GM18867 (cell line): ENCODE results near the gene TRIB2.
A peak's percentile ranks its signal among the peaks of the same experiment; 100 is the strongest.
"Not testable (repeated sequence)": the region's sequence is repeated elsewhere in the genome, so short reads cannot be mapped to it uniquely, and the experiment has no call there.

Experiments used
- ATAC-seq: cut with Tn5 transposase; IDR thresholded peaks from one replicate; pipeline ENCODE4 v1.9.1; 2021; ENCODE audit warnings: mild to moderate bottlenecking, moderate library complexity; ENCODE audit not compliant: unreplicated experiment

Gene TRIB2

DNA sequence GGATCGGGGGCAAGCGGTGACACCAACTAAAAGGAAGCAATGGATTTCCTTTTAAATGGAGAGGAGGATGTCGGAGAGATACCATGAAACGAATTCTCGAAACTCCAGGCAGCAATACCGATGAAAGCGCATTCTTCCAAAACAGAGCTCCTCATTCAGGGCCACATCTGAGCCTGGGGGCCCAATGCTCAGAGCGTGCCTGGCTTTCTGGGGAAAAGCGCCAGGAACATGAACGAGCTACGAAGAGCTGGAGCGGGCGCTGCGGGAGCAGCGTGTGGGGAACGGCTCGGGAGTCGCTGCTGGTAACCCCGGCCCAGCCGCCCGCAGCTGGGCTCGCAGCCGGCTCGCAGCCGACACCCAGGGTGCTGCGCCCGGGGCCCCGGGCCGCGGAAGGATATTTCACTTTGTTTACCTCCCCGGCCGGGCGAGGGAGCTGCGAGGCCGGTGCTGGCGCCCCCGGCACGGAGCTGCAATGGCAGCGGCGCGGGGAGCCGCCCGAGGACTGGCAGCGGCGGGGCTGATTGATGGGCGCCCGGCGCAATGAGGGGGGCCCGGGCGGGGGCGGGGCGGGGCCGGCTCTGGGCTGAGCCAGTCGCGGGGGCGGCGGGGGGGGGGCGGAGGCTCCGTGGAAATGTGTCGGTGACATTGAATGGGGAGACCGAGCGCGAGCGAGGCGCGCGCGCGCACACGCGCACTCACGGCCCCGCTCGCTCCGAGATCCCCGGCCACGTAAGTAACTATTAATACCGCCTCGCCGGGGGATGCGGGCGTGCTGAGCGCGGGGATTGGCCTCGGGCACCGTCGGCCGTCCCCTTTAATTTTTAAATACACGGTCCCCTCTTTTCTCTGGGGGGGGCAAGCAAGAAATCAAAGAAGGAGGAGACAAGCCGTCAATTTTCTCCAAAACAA, at the start of gene TRIB2:
Gene TRIB2, plus strand, starts transcription at position 655 of the 909 bp plus-strand sequence. CDS start 1,372 bp downstream, outside the sequence.
- peak; percentile 80 for ATAC-seq

DNA sequence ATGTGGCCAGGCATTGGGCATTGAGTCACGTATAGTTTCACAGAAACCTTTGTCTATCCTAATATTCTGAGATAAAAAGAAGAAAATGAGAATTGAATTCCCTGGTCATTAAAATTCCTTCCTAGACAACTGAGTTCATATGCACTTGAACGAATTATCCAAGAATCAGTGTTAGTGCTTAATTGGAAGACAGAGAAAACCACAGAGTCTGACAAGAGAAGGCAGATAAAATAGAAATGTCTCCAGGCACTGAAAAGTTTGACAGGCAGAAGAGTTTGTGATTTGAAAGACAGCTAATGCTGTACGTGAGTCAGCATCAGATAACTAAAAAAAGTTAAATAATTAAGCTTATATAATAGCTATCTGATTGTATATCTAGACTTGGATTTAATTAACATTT, 47.7 kb upstream of the TRIB2 start:
- no peak for ATAC-seq

DNA sequence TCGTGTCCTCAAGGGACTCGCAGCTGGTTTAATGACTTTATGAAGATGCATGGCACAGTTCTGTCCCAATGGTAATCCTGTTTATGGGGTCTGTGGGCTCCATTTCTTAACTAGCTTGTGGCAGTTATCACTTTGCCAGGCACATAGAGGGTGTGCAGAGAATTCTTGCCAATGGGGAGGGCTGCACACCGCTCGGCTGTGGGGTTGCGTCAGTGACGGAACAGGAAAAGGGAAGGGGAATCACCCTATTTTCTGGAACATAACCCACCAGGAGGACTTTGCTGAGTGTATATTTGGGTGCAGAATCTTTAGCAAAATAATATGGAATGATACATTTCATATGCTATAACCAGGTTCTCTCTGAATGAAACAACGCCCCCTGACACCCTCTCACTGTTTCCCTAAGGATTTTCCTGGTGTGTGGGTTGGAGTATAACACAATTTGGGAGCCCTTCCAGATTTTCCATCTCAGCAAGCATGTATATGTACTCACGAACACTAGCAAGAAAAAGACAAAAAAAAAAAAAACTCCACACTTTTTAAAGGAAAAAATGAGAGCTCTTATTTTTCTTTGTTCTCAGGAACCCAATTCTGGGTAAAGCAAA, 43.9 kb upstream of the TRIB2 start:
- ATAC-seq, result no peak

DNA sequence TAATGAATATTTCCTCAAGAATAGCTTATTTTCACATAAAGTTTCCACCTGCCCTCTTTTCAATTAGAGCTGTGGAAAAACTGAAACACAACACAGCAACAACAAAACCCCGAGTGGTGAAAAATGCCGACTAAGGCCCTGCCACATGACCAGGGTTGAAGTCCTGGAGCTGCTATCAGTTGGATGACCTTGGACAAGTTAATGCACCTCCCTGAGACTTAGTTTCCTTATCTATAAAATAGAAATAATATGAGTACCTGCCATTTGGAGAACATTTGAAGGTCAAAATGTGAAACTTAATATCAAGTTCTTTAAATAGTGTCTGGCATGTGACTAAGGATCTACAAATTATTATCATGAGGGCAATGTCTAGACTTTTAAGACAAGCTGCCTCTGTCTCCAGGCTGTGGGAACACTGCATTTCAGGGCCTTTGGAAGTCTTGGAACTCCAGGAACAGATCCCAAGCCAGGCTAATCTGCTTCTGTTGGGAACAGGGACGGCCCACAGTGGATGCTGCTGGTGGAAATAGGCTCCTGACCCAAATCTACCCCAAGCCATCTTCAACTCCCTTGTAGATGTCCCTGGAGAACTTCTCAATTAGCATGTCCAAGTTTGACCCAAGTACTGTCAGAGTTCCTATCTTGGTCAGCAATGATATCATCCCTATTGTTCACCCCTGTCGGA, 42.0 kb upstream of the TRIB2 start:
- ATAC-seq, result no peak

DNA sequence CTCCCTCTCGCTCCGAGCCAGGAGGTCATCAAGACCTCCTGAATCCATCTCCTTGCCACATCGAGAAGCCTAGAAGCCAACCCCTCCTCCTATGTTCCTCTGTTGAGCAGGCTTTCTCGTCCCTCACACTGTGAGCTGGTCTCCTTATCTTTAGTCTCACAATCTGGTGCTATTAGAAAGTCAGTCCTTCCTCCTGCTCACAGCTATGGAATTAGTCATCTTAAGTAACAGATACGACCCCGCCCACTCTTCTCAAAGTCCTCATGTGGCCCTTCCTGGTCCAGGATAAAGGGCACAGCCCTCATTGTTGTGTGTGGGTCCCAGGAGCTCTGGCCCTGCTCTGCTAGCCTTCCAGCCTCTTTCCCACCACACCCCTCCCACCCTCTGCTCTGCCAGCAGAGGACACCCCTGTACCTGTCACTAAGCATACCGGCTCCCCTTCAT, 41.4 kb upstream of the TRIB2 start:
- ATAC-seq, result no peak

DNA sequence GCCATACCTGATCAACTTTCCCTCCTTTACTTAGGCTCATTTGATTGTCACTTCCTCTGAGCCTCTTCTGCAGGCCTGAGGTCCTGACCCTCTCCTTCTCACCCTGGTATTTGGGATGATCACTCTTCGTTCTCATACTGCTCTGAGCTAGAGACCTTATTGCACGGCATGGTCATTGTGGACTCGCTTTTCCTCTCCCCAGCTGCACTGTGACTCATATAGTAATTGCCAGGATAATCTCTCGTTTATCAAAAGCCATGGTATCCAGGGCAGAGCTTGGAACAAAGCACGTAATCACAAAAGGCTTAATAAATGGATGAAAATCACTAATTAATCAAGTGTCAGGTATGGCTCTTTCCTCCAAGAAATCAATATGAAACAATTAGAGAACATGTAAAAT, 40.9 kb upstream of the TRIB2 start:
- ATAC-seq, result no peak

DNA sequence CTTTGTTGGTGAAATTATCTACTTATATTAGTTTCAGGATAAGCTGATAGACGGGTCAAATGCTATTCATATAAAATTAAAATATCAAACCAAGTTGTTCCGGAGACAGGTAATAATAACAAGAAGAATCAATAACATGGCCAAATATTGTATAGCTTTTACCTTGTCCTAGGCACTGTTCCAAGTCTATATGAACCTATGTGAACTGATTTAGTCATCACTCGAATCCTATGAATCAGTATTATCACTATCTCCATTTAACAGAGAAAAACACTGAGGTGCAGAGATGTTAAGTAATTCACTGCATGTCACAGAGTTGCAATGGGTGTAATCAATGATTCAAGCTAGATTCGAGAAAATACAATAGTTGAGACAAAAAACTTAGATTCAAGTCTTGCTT, 40.0 kb upstream of the TRIB2 start:
- ATAC-seq, result no peak

DNA sequence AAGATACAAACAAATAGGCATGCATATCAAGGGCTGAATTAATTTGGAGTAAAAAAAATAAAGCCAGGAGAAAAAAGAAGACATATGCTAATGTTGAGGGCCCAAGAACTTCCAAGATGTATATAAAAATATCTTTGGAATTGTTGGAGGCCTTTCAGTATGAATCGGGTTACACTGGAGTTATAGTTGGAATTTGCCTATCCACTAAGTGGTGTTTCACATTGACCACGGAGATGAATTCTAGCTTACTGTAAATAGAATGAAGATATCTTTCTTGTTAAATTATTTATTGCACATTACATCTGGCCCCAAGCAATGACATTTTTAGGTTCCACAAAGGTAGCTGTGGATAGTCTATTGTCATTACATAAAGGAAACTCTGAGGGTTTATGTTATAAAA, 38.5 kb upstream of the TRIB2 start:
- no peak for ATAC-seq

DNA sequence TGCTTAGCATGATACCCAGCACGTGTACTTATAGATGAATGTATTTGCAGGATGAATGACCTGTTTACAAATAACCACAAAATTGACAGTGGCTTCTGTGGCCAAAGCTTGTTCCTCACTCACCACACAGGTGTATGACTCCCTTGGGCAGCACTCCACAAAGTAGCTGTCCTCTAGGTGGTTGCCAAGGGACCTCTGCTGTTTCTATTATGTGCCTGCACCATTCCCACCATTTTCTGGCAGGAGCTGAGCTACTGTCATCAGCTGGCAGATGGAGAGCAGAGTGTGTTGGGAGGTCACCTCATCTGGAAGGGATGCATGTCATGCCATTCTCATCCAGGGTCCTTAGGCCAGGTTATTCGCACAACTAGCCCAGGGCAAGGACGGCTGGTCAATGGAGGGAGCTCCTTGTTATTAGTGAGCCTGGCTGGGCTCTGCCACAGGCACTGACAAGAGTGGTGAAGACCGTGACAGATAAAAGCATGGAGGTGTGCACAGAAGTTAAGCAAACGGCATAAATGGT, 37.1 kb upstream of the TRIB2 start:
- no peak for ATAC-seq

DNA sequence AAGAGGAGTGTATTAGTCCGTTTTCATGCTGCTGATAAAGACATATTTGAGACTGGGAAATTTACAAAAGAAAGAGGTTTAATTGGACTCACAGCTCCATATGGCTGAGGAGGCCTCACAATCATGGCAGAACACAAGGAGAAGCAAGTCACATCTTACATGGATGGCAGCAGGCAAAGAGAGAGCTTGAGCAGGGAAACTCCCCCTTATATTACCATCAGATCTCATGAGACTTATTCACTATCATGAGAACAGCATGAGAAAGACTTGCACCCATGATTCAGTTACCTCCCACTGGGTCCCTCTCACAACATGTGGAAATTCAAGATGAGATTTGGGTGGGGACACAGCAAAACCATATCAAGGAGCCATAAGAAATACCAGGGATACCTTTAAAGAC, 36.6 kb upstream of the TRIB2 start:
- ATAC-seq, result not testable (repeated sequence)

DNA sequence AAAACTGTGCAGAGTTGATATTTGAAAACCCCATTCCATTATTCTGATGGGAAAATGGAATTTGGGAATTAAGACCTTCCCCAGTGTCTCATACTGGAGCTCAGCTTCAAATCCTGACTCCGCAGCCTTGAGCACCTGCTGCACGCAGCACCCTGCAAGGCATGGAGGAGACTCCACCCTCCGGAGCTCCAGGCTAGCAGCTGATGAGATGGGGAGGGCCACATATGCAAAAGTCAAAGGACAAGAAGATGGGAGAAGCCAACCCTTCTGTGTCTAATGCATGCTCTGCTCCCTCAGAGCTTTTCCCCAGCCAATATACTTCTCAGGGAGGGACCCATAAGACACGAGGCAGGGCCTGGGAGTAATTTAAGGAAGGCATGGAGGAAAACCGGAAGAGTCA, 34.7 kb upstream of the TRIB2 start:
- ATAC-seq, result no peak

DNA sequence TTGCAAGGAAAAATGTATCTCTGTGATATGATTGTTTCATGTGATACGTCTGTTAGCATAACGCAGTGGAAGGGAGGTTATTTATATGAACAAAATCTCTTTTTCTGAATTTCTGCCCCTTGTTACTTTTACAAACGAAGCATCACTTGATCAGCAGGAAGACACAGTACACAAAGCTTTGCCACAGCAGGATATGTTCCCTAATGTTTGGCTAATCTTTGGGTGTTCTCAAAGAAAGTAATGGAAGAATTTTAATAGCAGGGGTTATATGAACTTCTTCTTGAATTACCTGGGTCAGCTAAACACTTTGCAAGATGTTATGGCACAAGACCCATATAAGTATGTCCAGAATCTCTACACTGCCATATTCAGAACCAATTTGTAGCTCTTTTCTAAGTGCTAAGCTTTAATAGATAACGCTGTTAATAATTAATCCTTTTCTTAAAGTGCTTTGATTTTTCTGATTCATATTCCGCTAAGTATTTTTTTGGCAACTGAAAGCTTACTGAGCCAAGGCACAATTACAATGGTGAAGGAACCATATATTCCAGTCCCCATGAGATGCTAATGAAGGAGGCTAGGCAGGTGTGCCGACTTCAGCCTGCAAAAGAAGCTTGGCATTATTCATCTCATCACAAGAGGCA, 33.2 kb upstream of the TRIB2 start:
- ATAC-seq, result no peak

DNA sequence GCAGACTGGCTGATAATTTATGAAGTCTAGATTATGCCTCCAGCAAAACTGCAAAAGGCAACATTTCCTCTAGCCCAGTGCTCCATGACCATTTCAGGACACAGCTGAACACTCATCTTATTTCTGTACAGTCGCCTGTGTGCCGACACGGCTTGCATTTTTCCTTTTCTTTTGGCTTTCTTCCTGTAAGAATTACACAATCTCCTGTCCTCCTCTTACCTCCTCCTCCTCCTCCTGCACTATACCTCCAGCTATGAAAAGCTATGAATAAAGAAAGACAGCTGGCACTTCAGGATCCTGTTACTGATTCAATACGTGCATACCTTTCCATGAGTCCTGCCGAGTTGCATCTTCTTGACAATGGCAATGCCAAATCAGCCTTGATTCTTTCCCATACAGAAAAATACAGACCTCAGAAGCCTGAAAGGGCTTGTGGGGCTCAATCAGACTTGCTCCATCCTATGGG, 32.2 kb upstream of the TRIB2 start:
- no peak for ATAC-seq

DNA sequence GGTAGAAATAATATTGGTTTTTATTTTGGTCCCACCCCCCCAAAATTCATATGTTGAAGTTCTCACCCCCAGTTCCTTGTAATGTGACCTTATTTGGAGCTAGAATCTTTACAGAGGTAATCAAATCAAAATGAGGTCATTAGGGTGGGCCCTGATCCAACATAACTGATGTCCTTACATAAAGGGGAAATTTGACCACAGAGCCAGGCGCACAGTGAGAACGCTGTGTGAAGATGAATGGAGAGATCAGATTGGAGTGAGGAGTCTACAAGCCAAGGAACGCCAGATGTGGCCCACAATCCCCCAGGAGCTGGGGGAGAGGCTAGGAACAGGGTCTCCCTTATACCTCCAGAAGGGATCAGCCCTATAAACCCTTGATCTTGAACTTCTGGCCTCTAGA, 31.6 kb upstream of the TRIB2 start:
- no peak for ATAC-seq

DNA sequence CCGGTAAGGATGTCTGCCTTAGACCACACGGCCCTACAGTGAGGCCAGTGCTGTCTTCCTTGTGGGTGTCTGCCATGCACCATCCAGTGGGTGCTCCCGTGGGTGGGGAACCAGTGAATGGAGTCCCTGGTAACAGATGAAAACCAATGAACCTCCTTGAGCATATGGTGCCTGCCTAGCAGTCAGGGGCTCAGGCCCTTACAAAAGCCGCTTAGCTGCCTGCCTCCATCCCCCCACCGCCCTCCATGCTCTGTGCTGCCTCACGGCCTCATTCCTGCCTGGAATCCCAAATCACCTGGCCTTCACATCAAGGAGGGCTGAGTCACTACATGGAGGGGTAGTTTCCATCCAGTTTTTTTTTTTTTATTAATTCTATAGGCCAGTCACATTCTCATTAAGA, 30.8 kb upstream of the TRIB2 start:
- no peak for ATAC-seq

DNA sequence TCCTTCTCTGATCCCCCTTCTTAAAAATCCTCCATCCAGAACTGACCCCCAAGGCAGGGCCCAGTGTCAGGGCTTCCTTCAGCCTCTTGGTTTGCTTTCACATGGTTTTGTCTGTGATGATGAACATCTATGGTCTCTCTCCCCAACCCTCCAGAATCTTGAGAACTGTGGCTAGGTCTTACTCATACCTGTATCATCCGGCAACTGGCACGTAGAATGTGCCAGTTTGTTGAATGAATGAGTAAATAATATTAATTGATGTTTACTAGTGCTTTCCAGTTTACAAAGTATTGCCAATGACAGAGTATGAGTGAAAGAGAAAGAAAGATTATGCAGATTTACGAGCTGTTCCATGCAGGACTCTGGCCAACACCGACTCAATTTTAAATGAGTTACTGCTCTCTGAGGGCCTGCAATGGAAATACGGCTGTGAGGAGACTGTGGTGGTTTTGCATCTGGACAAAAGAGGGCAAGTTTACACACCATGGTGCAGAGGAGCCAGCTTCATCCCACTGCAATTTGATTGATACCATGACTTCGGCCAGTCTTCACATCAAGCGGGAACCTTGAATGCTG, 29.9 kb upstream of the TRIB2 start:
- no peak for ATAC-seq

DNA sequence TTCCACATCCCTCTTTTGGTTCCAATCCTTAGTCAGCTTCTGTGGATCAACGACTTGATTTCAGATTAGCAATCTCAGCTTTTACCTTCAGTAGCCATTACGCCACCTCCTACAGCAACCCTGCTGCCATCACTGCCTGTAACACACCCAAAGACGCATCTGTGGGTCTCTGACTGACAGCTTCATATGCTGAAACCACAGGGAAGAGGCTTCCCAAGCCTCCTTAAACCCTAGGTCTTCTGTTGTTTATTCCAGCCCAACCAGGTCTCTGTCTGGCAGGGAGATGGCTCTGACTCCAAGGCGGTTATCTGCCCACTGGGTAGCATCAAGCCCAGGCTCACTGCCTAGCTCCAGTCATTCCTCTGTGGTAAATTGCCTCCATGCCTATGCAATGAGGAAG, 28.6 kb upstream of the TRIB2 start:
- ATAC-seq, result no peak

DNA sequence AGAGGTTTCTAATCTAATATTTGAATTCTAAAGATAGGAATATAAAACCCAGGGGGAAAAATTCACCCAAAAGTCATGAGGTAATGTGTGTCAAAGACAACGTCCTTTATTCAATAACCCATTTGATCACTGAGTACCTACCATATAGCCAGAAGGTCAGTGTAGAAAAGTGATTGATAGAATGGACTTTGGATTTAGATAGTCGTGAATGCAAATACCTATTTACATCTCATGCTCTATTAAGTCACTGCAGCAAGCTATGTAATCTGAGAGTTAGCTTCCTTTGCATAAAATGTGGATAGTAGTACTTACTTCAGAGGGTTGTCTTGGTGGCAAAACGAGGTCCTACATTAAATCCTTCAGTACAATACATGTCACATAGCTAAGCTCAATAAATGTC, 27.8 kb upstream of the TRIB2 start:
- no peak for ATAC-seq

DNA sequence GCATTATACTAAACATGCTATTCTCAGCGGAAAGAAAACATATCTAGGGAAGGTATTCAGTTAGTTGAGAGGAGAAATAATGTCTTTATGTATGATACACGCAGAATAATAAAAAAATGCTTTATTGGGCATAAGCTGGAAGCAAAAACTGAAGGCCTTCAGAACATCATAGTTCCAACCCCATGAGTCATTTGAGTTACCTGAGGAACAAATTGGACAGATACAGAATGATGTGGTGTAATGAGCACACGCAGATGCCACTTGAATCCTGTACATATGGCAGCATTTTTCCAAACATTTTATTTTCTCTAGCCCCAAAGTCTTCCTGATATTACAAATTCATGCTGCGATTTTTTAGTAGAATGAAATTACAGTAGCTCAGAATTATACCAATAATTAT, 23.2 kb upstream of the TRIB2 start:
- ATAC-seq, result no peak

DNA sequence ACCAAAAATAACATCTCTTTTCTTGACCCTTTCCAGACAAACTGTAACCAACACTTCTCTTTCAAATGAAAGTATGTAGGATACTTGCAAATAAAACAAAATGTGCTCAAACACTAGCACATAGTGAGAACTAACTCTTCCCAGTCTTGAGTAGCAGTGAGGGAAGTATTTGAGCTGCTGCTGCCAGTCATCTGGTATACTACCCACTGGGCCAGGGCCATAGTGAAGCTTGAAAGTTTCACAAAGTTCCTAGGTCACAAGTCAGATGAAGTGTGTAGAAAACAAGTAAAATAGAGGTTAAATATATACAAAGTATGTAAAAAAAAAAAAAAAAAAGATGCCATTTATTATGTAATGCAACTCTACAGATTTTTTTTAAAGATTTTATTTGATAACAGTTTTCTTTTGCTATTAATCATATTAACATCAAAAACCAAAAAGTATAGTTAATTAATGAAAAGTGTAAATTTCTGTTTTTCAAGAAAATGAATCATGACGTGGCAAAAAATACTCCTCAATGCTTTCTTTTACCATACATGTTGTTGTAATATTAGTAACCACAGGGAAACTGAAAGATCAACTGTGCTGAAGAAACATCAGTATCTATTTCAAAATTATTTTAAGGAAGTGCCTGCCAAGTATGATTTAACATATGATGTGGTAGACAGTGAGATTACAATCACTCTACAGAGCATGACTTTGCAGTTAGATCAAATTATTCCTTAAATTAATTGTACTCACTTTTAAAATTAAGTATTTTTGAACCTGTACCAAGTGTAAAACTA, 21.6 kb upstream of the TRIB2 start:
- ATAC-seq, result peak; percentile 88
